ENCODE data around the gene CTNNB1. TPM values are rescaled to one million over a fixed set of nuclear protein-coding genes. Genes with fewer than 3 reads are reported as not detected.

CTNNB1 gene
- polyA plus RNA-seq, 2 of the 4 experiments (the other 2 are of a cell fraction) = 147 to 242 TPM

GRCh38 chr3:41195946-41196345, 3.4 kb upstream of the CTNNB1 start:
- Histone ChIP-seq H3K4me2 (no peak overlapping the region), H3K9me3 (no peaks in the 10 kb centered on the region), H3K4me1 (no peaks in the 10 kb centered on the region), H3K27ac (no peak overlapping the region), H3K4me3 (no peak overlapping the region)
- 82% methylated on average over 7 of the region's 7 CpGs for WGBS (ENCODE audit: missing lambda C conversion rate)
- no peak for FAIRE-seq
- TF ChIP-seq PHF8 (IDR thresholded peaks at IDR 0.05; ENCODE audit: borderline replicate concordance, low read depth) (no peak), SREBF2 (IDR thresholded peaks at IDR 0.05) (no peak), HOXB5 (CRISPR knock-in tag; IDR thresholded peaks at IDR 0.05) (no peak), ZSCAN20 (CRISPR knock-in tag; IDR thresholded peaks at IDR 0.05) (no peak), RAD21 (conservative IDR thresholded peaks at IDR 0.05 in 1 of 2, IDR thresholded peaks at IDR 0.05 in 1 of 2) (no peak)
- ATAC-seq = no peak
- DNase-seq (ENCODE audit: low read depth in 1 of 2, low spot score in 1 of 2) = no peak
- CTCF ChIA-PET = interaction anchor here (0.9 kb wide), 1 partner anchor 24 kb away, joined by 3 read pairs; no protein-coding TSS in a partner anchor
- POLR2A ChIA-PET = no interaction called here

GRCh38 chr3:41196499-41197410, 2.5 kb upstream of the CTNNB1 start:
- ChIA-PET POLR2A (no interaction called here), CTCF (interaction anchor here (0.9 kb wide), 1 partner anchor 25 kb away, joined by 3 read pairs; no protein-coding TSS in a partner anchor)
- FAIRE-seq (no peak), DNase-seq (ENCODE audit: low read depth in 1 of 2, low spot score in 1 of 2) (no peak), ATAC-seq (no peak)
- TF ChIP-seq HEYL (CRISPR knock-in tag; IDR thresholded peaks at IDR 0.05) (no peak), RNF2 (IDR thresholded peaks at IDR 0.05; ENCODE audit: borderline replicate concordance, low read depth) (no peak), HES2 (IDR thresholded peaks at IDR 0.05) (no peak), RCOR1 (IDR thresholded peaks at IDR 0.05; ENCODE audit: low read depth, low read length) (no peak), SREBF2 (IDR thresholded peaks at IDR 0.05) (no peak), CBX2 (IDR thresholded peaks at IDR 0.05; ENCODE audit: borderline replicate concordance, low read depth) (no peak), ELK1 (IDR thresholded peaks at IDR 0.05; ENCODE audit: low read depth, low read length) (no peak)
- 87% methylated on average over 9 of the region's 9 CpGs for WGBS (ENCODE audit: missing lambda C conversion rate)
- H3K27ac ChIP-seq = no peak overlapping the region
- no peak overlapping the region for H3K4me2 ChIP-seq
- no peaks in the 10 kb centered on the region for H3K9me3 ChIP-seq
- H3K4me3 ChIP-seq = no peak overlapping the region
- H3K4me1 ChIP-seq = peaks cover 5% of the 10 kb centered on the region; the same call in 2 of the 3 replicates

- Histone ChIP-seq H3K4me1 (peaks cover 17% of the 10 kb centered on the region; the same call in 2 of the 3 replicates), H3K4me2 (peak overlapping the region; percentile 71; the same call in 2 of the 3 replicates), H3K9me3 (no peaks in the 10 kb centered on the region), H3K27ac (no peak overlapping the region), H3K4me3 (no peak overlapping the region)
- WGBS (ENCODE audit: missing lambda C conversion rate) = 83% methylated on average over 7 of the region's 7 CpGs
- no peak for TF ChIP-seq CBX2 (IDR thresholded peaks at IDR 0.05; ENCODE audit: borderline replicate concordance, low read depth)
- no peak for TF ChIP-seq KDM5A (IDR thresholded peaks at IDR 0.05)
- TF ChIP-seq BHLHE40 (IDR thresholded peaks at IDR 0.05; ENCODE audit: low read depth, low read length) = no peak
- no peak for TF ChIP-seq MAFK (IDR thresholded peaks at IDR 0.05; ENCODE audit: partially characterized antibody)
- TF ChIP-seq NFE2L2 (conservative IDR thresholded peaks at IDR 0.05; ENCODE audit: low read length) = no peak
- TF ChIP-seq SREBF2 (IDR thresholded peaks at IDR 0.05) = no peak
- no peak for TF ChIP-seq E2F6 (IDR thresholded peaks at IDR 0.05; ENCODE audit: borderline replicate concordance, low read depth)
- no peak for TF ChIP-seq EP300 (IDR thresholded peaks at IDR 0.05)
- no peak for TF ChIP-seq RCOR1 (IDR thresholded peaks at IDR 0.05; ENCODE audit: low read depth, low read length)
- no peak for TF ChIP-seq CBX8 (IDR thresholded peaks at IDR 0.05)
- TF ChIP-seq CHD4 (IDR thresholded peaks at IDR 0.05; ENCODE audit: borderline replicate concordance) = no peak
- no peak for TF ChIP-seq HEYL (CRISPR knock-in tag; IDR thresholded peaks at IDR 0.05)
- TF ChIP-seq TP53 (CRISPR knock-in tag; IDR thresholded peaks at IDR 0.05) = no peak
- DNase-seq (ENCODE audit: low read depth in 1 of 2, low spot score in 1 of 2) (no peak), FAIRE-seq (no peak), ATAC-seq (no peak)
- CTCF ChIA-PET = no interaction called here
- POLR2A ChIA-PET = interaction anchor here (1.4 to 3.5 kb wide), 2 partner anchors 226 to 398 kb away, joined by 3 to 35 read pairs; no protein-coding TSS in a partner anchor
Measured at GRCh38 chr3:41198046-41198445, 1.3 kb upstream of the CTNNB1 start.

All from A549 (cell line).